Thyroid gland (tissue), 4 donors: ENCODE data around the gene ARHGDIB. TPM values are rescaled to one million over a fixed set of nuclear protein-coding genes. Genes with fewer than 3 reads are reported as not detected.
A peak's percentile ranks its signal among the peaks of the same experiment; 100 is the strongest.

ENCODE experiments used
- DNase-seq, 2 donors: peaks; one replicate each; pipeline ENCODE4 v3.0.0-alpha.2; 2019
- H3K27ac ChIP-seq, 3 donors: fragments of 200-600 bp; sonication (generic); 1 replicate in 2 of 3; 2 replicates in 1 of 3; pipeline ENCODE4 v1.5.1; 2016 to 2019; ENCODE audit warnings: mild to moderate bottlenecking in 1 of 3, moderate library complexity in 1 of 3
- H3K27me3 ChIP-seq: fragments of 200-600 bp; sonication (generic); one replicate; pipeline ENCODE4 v1.5.1; 2019
- H3K36me3 ChIP-seq, 2 donors: fragments of 200-600 bp; sonication (generic); one replicate each; pipeline ENCODE4 v1.5.1; 2016 to 2019
- H3K4me1 ChIP-seq, 2 donors: fragments of 200-600 bp; sonication (generic); one replicate each; pipeline ENCODE4 v1.5.1; 2017 to 2019
- H3K4me3 ChIP-seq, 3 donors: fragments of 200-600 bp; sonication (generic); replicated peaks in 1 of 3; 1 replicate in 2 of 3; 2 replicates in 1 of 3; pipeline ENCODE4 v1.5.1; 2016; ENCODE audit warnings: mild to moderate bottlenecking in 1 of 3
- H3K9me3 ChIP-seq: fragments of 200-600 bp; sonication (generic); one replicate; pipeline ENCODE4 v1.5.1; 2017
- POLR2A ChIP-seq, 2 donors: fragments of 450-650 bp; IDR thresholded peaks; one replicate each; pipeline ENCODE4 v1.6.1; 2017; ENCODE audit warnings: antibody characterized with exemption in 2 of 2, mild to moderate bottlenecking in 2 of 2, moderate library complexity in 1 of 2
- WGBS, 2 donors: methylation state at CpG; one replicate each; pipeline ENCODE4 v1.1.5; 2017; 5-methylcytosine and 5-hydroxymethylcytosine counted together
- intact Hi-C: fragments of 100-400 bp; cut with DNase I; formaldehyde crosslinking; loops from one replicate; pipeline ENCODE4 v1.15.1; 2023
- total RNA-seq, 4 donors: library from RNA; depleted of rRNA; stranded (reverse); fragments of >200 nt; gene quantifications; one replicate each; pipeline ENCODE4 v1.2.3, GENCODE V29; 2016
- TF ChIP-seq, protein P1 (sequence below), 6 experiments: fragments of 200-600 bp in 3 of 6; fragments of 450-650 bp in 3 of 6; sonication (generic) in 3 of 6; IDR thresholded peaks; one replicate each; pipeline ENCODE4 v1.5.1; 2016 to 2019; ENCODE audit warnings: antibody characterized with exemption in 6 of 6, mild to moderate bottlenecking in 2 of 6, inconsistent platforms in 1 of 6, moderate library complexity in 1 of 6

Gene ARHGDIB
- 100 to 1,000 TPM in 1 of 4 donors, 10 to 100 TPM in 3; 54.4 to 107 (median 65.9) TPM for total RNA-seq

DNA sequence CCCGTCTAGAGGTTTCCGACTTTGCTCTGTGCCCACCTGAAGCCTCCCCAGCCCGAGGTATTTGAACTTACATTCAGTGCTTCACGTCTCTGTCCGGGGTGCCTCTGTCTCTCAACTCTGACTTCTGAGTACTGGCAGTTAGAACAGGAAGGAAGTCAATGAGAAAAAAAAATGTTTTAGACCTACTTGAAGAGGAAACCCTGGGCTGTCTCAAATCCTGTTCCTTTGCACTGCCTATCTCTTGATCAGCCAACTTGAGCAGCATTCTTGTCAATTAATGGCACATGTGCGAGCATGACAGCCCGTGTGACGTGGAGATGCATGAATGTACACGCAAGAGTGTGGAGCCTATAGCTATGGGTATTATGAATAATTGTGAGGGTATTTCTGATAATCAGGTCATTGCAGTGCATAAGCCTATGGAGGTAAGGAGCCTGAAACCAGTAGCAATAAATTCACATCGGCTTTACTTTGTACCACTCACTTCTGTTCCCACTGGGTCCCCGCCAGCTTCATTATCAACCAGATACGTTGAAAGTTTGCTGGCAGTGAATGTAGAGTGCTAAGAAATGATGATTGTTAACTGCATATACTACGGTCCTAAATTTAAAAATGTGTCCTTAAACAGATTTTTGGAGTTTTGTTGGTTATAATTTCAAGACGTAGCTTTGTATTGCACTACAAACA lies at the start of gene ARHGDIB:
Gene ARHGDIB, minus strand, starts transcription at position 136 of the 687 bp plus-strand sequence. CDS start 10,889 bp downstream, outside the sequence.
- H3K4me1 ChIP-seq: peaks cover 0 to 7% of the 10 kb centered on the region in 2 donors
- no peaks in the 10 kb centered on the region for H3K9me3 ChIP-seq
- H3K27ac ChIP-seq: peak within 1 kb of the TSS; percentile 58 to 83 (median 68)
- intact Hi-C loops: no loop called here
- no peaks in the 10 kb centered on the region for H3K27me3 ChIP-seq
- peak within 1 kb of the TSS in 2 of 3 donors; percentile 16 to 22 for H3K4me3 ChIP-seq
- TF ChIP-seq, protein P1, sequence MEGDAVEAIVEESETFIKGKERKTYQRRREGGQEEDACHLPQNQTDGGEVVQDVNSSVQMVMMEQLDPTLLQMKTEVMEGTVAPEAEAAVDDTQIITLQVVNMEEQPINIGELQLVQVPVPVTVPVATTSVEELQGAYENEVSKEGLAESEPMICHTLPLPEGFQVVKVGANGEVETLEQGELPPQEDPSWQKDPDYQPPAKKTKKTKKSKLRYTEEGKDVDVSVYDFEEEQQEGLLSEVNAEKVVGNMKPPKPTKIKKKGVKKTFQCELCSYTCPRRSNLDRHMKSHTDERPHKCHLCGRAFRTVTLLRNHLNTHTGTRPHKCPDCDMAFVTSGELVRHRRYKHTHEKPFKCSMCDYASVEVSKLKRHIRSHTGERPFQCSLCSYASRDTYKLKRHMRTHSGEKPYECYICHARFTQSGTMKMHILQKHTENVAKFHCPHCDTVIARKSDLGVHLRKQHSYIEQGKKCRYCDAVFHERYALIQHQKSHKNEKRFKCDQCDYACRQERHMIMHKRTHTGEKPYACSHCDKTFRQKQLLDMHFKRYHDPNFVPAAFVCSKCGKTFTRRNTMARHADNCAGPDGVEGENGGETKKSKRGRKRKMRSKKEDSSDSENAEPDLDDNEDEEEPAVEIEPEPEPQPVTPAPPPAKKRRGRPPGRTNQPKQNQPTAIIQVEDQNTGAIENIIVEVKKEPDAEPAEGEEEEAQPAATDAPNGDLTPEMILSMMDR (IDR thresholded peaks at IDR 0.05): no peak
- peak in 1 of 2 donors; percentile 17 for TF ChIP-seq POLR2A (IDR thresholded peaks at IDR 0.05)
- 56 to 60% methylated on average over 14 of the region's 14 CpGs for WGBS, 2 donors
- H3K36me3 ChIP-seq: no peaks in the 10 kb centered on the region
- DNase-seq: peak; percentile 10 to 16

DNA sequence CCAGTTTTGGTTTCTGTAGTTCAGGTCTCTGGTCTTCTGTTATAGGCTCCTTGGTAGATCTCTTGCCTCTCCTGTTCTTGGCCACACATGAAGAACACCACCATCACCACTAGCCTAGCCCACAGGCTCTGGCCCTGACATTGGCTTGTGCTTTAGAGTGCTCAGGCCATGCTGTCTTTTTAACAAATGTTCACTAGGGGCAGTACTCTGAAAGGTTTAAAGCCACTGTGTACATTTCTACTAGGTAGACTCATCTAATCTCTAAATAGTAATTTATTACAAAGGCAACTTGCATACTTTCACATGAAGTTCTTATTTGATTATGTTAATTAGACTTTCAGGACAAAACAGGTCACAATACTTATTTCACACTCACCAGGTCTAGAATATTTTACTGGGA lies 49.8 kb upstream of the ARHGDIB start:
- no peaks in the 10 kb centered on the region for H3K27me3 ChIP-seq
- TF ChIP-seq, protein P1 (IDR thresholded peaks at IDR 0.05): no peak
- no peak for TF ChIP-seq POLR2A (IDR thresholded peaks at IDR 0.05)
- no peaks in the 10 kb centered on the region for H3K9me3 ChIP-seq
- no peak overlapping the region for H3K4me3 ChIP-seq
- H3K36me3 ChIP-seq: no peaks in the 10 kb centered on the region
- intact Hi-C loops: no loop called here
- H3K27ac ChIP-seq: no peak overlapping the region
- no peak for DNase-seq
- H3K4me1 ChIP-seq: no peaks in the 10 kb centered on the region

DNA sequence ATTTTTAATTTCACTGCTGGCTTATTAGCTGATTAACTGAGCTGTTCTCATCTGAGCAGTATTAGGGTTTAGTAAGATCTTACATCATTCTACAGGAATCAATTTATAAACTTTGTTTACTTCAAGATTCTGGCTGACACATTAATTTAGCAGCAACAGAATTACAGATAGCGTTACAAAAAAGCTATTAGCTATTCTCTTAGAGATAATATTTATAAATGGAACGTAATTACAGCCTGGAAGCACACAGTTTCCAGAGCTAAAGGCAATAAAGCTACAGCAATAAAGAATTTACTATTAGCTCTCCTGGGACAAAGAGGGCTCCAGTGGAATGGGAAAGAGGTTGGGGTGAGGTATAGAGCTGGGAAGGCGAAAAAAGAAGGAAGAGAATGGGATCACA lies 46.1 kb upstream of the ARHGDIB start:
- DNase-seq: no peak
- Histone ChIP-seq H3K27me3 (no peaks in the 10 kb centered on the region), H3K9me3 (no peaks in the 10 kb centered on the region), H3K36me3 (no peaks in the 10 kb centered on the region), H3K27ac (no peak overlapping the region), H3K4me3 (no peak overlapping the region), H3K4me1 (peaks cover 9 to 10% of the 10 kb centered on the region in 2 donors)
- TF ChIP-seq POLR2A (IDR thresholded peaks at IDR 0.05): no peak
- TF ChIP-seq, protein P1 (IDR thresholded peaks at IDR 0.05): no peak
- intact Hi-C loops: loop anchor here (10.0 kb wide), 1 partner anchor 217 kb away; the partner anchor contains the start of gene RERG
- WGBS, 2 donors: 67 to 76% methylated on average over 3 of the region's 3 CpGs

DNA sequence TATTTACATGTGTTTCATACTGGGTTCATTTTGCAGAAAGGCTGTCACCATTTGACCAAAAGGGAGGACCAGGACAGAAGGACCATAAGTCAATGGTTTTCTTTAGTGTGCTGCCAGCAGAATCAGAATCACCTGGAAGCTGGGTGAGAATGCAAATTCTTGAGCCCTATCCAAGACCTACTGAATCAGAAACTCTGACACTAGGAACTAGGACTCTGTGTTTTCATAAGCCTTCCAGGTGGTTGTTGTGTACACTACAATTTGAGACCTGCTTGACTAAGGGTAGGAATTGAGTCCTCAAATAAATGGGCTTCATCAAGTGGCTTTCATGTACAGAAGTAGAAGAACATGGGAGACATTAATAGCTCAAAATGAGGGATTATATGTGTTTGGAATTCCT lies 43.7 kb upstream of the ARHGDIB start:
- H3K36me3 ChIP-seq: no peaks in the 10 kb centered on the region
- H3K4me3 ChIP-seq: no peak overlapping the region
- no peaks in the 10 kb centered on the region for H3K27me3 ChIP-seq
- intact Hi-C loops: loop anchor here (10.0 kb wide), 1 partner anchor 220 kb away; the partner anchor contains the start of gene RERG
- TF ChIP-seq POLR2A (IDR thresholded peaks at IDR 0.05): no peak
- TF ChIP-seq, protein P1 (IDR thresholded peaks at IDR 0.05): no peak
- H3K9me3 ChIP-seq: no peaks in the 10 kb centered on the region
- peaks cover 18 to 22% of the 10 kb centered on the region in 2 donors for H3K4me1 ChIP-seq
- peak overlapping the region in 2 of 3 donors; percentile 4 to 45 for H3K27ac ChIP-seq
- peak; percentile 28 to 35 for DNase-seq

DNA sequence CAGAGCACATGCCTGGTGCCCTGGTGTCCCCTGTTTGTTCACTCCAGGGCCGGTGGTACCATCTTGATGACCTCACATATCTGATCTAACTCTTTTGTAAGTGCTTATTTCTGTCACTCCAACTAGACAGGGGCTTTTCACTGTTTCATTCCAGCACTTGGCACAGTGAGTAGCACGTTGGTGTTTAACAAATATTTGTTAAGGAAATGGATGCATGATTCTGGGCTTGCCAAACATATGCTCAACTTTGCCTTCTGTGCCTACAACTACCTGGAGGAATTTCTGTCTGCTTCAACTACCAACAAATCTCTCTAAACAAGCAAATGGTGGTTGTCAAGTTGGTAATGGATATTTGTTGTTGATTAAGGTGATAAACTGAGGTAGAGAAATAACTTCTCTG lies 43.0 kb upstream of the ARHGDIB start:
- Histone ChIP-seq H3K36me3 (no peaks in the 10 kb centered on the region), H3K27ac (no peak overlapping the region), H3K9me3 (no peaks in the 10 kb centered on the region), H3K27me3 (no peaks in the 10 kb centered on the region), H3K4me3 (no peak overlapping the region), H3K4me1 (peaks cover 18 to 22% of the 10 kb centered on the region in 2 donors)
- no peak for TF ChIP-seq POLR2A (IDR thresholded peaks at IDR 0.05)
- TF ChIP-seq, protein P1 (IDR thresholded peaks at IDR 0.05): no peak
- DNase-seq: no peak
- intact Hi-C loops: loop anchor here (10.0 kb wide), 1 partner anchor 220 kb away; the partner anchor contains the start of gene RERG
- 81 to 83% methylated on average over 2 of the region's 2 CpGs for WGBS, 2 donors
